ENCODE results near the gene USP46.

Gene USP46

DNA sequence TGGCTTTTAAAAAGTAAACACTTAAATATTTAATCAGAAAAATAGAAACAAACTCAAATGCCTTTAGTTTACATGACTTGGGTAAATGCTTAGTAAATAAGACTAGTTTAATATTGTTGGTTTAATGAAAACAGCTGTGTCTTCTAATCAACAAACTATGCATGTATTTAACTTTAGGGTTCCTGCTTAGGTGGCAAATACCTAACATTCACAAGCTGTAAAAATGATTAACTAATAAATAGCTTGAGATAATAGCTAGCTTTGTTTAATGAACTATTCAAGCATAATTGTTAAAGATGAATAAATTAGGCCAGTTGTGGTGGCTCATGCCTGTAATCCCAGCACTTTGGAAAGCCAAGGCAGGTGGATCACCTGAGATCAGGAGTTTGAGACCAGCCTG is 30.0 kb upstream of the USP46 start:
- no peak for TF ChIP-seq CTCF (IDR thresholded peaks at IDR 0.05; ENCODE audit: insufficient read depth, low read depth, low read length, missing control alignments)
- DNase-seq (ENCODE audit: low read depth), result no peak
- H3K4me3 ChIP-seq (ENCODE audit: low read length), result no peak overlapping the region

DNA sequence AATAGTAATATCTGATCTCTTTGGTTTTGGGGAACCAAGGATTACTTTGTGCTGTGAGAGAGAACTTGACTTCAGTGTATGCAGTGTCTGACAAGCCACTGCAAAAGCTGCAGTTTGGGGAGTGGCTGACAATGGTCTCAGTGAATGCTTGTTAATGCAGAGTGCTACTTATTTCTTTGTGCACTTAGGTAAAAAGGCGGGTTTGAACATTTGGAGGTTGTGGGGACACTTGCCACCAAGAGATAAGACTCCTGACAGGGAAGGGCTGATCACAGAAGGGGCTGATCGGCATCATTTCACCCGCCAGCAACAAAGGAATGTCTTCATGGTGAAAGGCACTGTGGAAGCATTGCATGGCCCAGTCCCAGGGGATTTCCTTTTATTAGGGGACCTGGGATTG is 28.6 kb upstream of the USP46 start:
- no peak for TF ChIP-seq CTCF (IDR thresholded peaks at IDR 0.05; ENCODE audit: insufficient read depth, low read depth, low read length, missing control alignments)
- no peak overlapping the region for H3K4me3 ChIP-seq (ENCODE audit: low read length)
- DNase-seq (ENCODE audit: low read depth), result no peak

- no peak for DNase-seq (ENCODE audit: low read depth)
- TF ChIP-seq CTCF (IDR thresholded peaks at IDR 0.05; ENCODE audit: insufficient read depth, low read depth, low read length, missing control alignments), result no peak
- no peak overlapping the region for H3K4me3 ChIP-seq (ENCODE audit: low read length)
Measured at GRCh38 chr4:52685316-52685715, 26.2 kb upstream of the USP46 start.

DNA sequence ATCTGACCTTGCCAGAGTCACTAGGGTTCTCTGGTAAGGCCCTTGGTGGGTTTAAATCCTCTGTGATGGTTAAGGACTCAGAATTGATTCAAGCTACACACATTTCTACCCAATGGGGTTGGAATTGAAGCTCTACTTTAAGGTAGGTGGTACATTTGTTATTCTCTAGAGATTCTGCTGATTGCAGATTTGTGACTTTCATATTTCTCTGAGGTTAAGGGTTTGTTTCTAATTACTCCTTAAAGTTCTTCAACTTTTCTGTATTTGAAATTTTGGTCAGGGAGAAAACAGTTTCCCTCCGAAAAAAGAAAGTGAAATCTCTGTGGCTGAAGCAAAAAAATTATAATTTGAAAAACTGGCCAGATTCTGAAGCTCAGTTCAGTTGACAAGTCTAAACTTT is 25.8 kb upstream of the USP46 start:
- DNase-seq (ENCODE audit: low read depth), result no peak
- TF ChIP-seq CTCF (IDR thresholded peaks at IDR 0.05; ENCODE audit: insufficient read depth, low read depth, low read length, missing control alignments), result no peak
- H3K4me3 ChIP-seq (ENCODE audit: low read length), result no peak overlapping the region

GRCh38 chr4:52680381-52680780 is 21.3 kb upstream of the USP46 start:
- H3K4me3 ChIP-seq (ENCODE audit: low read length), result no peak overlapping the region
- no peak for TF ChIP-seq CTCF (IDR thresholded peaks at IDR 0.05; ENCODE audit: insufficient read depth, low read depth, low read length, missing control alignments)
- DNase-seq (ENCODE audit: low read depth), result no peak

DNA sequence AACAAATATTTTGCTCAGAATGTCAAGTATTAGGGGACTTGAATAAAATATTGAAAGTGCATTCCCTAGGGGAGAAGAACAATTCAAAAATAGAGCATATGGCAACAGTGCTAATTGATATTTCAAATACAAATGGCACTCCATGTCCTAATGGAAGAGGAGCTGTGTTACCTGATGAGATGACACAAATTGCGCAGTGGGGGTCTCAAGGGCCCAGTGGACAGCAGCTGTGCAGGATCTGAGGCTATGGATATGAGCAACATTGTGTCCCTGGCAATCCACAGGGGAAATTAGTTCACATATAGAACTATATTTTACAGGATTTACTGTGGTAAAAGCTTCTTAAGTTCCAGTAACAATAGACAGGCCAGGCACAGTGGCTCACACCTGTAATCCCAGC is 17.4 kb upstream of the USP46 start:
- no peak for TF ChIP-seq CTCF (IDR thresholded peaks at IDR 0.05; ENCODE audit: insufficient read depth, low read depth, low read length, missing control alignments)
- no peak overlapping the region for H3K4me3 ChIP-seq (ENCODE audit: low read length)
- DNase-seq (ENCODE audit: low read depth), result no peak

DNA sequence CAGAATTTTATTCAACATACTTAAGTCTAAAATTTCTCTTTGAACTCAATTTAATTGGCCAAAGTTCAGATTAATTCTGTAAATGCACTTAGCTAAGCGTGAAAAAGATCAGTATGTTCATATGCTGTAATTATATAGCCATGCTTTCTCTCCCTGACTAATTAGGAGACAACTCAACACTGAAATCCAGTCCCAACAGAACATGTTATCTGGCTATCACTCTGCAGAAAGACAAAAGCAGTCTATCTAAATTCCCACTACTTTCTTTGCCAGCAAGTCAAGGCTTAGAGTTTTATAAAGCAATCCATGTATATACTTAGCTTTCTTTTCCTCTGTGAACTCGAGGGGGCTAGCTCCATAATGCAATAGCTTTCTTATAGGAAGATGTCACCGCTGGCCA is 16.0 kb upstream of the USP46 start:
- TF ChIP-seq CTCF (IDR thresholded peaks at IDR 0.05; ENCODE audit: insufficient read depth, low read depth, low read length, missing control alignments), result no peak
- H3K4me3 ChIP-seq (ENCODE audit: low read length), result no peak overlapping the region
- no peak for DNase-seq (ENCODE audit: low read depth)
